ENCODE data around the gene VAMP8. TPM values are rescaled to one million over a fixed set of nuclear protein-coding genes. Genes with fewer than 3 reads are reported as not detected.
"Not testable (repeated sequence)": the region's sequence is repeated elsewhere in the genome, so short reads cannot be mapped to it uniquely, and the experiment has no call there.

The VAMP8 gene
- total and polyA plus RNA-seq, 2 donors: 133 to 433 TPM

DNA sequence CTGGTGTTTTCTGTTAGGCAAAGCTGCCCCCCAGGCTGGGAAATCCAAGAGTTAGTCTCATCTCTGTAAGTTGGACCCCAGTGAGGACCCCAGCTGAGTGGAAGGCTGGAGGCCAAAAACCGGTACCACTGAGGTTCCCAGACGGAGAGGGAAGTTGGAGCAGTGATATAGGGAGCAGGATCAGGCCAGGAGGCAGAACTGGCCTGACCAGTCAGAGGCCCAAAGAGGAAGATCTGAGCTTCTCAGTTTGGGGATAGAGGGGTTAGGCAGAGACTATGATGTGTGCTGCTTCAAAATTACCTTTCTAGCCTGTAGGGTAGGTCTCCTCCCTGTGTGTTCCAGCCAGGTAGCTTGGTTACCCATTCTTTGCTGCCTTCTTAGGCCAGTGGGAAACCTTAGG, 13.6 kb downstream of the VAMP8 start:
- Histone ChIP-seq H3K4me3 (ENCODE audit: low read length in 2 of 2) (no peak overlapping the region), H3K36me3 (ENCODE audit: control insufficient read depth in 2 of 2, insufficient read depth in 2 of 2, low read length in 1 of 2) (no peaks in the 10 kb centered on the region), H3K27ac (ENCODE audit: low read depth in 1 of 2, low read length in 1 of 2) (peak overlapping the region in 1 of 2 donors; percentile 46), H3K9me3 (ENCODE audit: control insufficient read depth in 2 of 2, insufficient read depth in 1 of 2, low read length in 1 of 2) (no peaks in the 10 kb centered on the region), H3K27me3 (ENCODE audit: control insufficient read depth in 2 of 2, insufficient read depth in 1 of 2, low read length in 1 of 2) (no peaks in the 10 kb centered on the region), H3K4me1 (ENCODE audit: control insufficient read depth in 2 of 2, insufficient read depth in 2 of 2, low read length in 2 of 2) (peaks cover 14 to 43% of the 10 kb centered on the region in 2 donors)
- DNase-seq (ENCODE audit: low read depth in 6 of 9, low spot score in 9 of 9): no peak
- 97% methylated on average over 2 of the region's 2 CpGs for WGBS

GRCh38 chr2:85591563-85591962, 14.2 kb downstream of the VAMP8 start:
- H3K4me3 ChIP-seq (ENCODE audit: low read length in 2 of 2): no peak overlapping the region
- no peak overlapping the region for H3K27ac ChIP-seq (ENCODE audit: low read depth in 1 of 2, low read length in 1 of 2)
- H3K36me3 ChIP-seq (ENCODE audit: control insufficient read depth in 2 of 2, insufficient read depth in 2 of 2, low read length in 1 of 2): peaks cover 0 to under 1% of the 10 kb centered on the region in 2 donors
- no peaks in the 10 kb centered on the region for H3K9me3 ChIP-seq (ENCODE audit: control insufficient read depth in 2 of 2, insufficient read depth in 1 of 2, low read length in 1 of 2)
- H3K27me3 ChIP-seq (ENCODE audit: control insufficient read depth in 2 of 2, insufficient read depth in 1 of 2, low read length in 1 of 2): no peaks in the 10 kb centered on the region
- peaks cover 19 to 48% of the 10 kb centered on the region in 2 donors for H3K4me1 ChIP-seq (ENCODE audit: control insufficient read depth in 2 of 2, insufficient read depth in 2 of 2, low read length in 2 of 2)
- WGBS: 94% methylated on average over 12 of the region's 12 CpGs
- no peak for DNase-seq (ENCODE audit: low read depth in 6 of 9, low spot score in 9 of 9)

GRCh38 chr2:85592299-85592698, 14.9 kb downstream of the VAMP8 start:
- H3K4me1 ChIP-seq (ENCODE audit: control insufficient read depth in 2 of 2, insufficient read depth in 2 of 2, low read length in 2 of 2): peaks cover 24 to 54% of the 10 kb centered on the region in 2 donors
- WGBS: 97% methylated on average over 9 of the region's 9 CpGs

DNA sequence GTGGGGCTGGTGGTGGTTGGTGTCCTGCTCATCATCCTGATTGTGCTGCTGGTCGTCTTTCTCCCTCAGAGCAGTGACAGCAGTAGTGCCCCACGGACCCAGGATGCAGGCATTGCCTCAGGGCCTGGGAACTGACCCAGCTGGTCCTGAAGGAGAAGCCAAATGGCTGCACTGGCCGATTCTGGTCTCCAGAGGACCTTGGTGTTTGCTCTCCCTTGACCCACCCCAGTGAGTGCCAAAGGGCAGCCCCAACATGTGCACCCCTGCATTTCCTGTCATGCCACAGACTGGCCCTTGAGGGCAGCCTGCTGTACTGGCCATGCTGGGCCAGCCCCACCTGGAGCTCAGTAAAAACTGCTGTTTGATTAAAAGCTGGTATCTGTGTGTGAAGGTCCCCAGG, 15.6 kb downstream of the VAMP8 start:
- WGBS: 91% methylated on average over 3 of the region's 3 CpGs
- DNase-seq (ENCODE audit: low read depth in 6 of 9, low spot score in 9 of 9): no peak
- Histone ChIP-seq H3K4me1 (ENCODE audit: control insufficient read depth in 2 of 2, insufficient read depth in 2 of 2, low read length in 2 of 2) (peaks cover 26 to 52% of the 10 kb centered on the region in 2 donors), H3K9me3 (ENCODE audit: control insufficient read depth in 2 of 2, insufficient read depth in 1 of 2, low read length in 1 of 2) (no peaks in the 10 kb centered on the region), H3K4me3 (ENCODE audit: low read length in 2 of 2) (no peak overlapping the region), H3K36me3 (ENCODE audit: control insufficient read depth in 2 of 2, insufficient read depth in 2 of 2, low read length in 1 of 2) (peaks cover 11 to 12% of the 10 kb centered on the region in 2 donors), H3K27ac (ENCODE audit: low read depth in 1 of 2, low read length in 1 of 2) (no peak overlapping the region), H3K27me3 (ENCODE audit: control insufficient read depth in 2 of 2, insufficient read depth in 1 of 2, low read length in 1 of 2) (no peaks in the 10 kb centered on the region)

More at GRCh38 chr2:85592299-85592698, 14.9 kb downstream of the VAMP8 start:
- H3K36me3 ChIP-seq (ENCODE audit: control insufficient read depth in 2 of 2, insufficient read depth in 2 of 2, low read length in 1 of 2); H3K27ac ChIP-seq (ENCODE audit: low read depth in 1 of 2, low read length in 1 of 2); H3K27me3 ChIP-seq (ENCODE audit: control insufficient read depth in 2 of 2, insufficient read depth in 1 of 2, low read length in 1 of 2); H3K4me3 ChIP-seq (ENCODE audit: low read length in 2 of 2); DNase-seq (ENCODE audit: low read depth in 6 of 9, low spot score in 9 of 9); H3K9me3 ChIP-seq (ENCODE audit: control insufficient read depth in 2 of 2, insufficient read depth in 1 of 2, low read length in 1 of 2): not testable (repeated sequence)

DNA sequence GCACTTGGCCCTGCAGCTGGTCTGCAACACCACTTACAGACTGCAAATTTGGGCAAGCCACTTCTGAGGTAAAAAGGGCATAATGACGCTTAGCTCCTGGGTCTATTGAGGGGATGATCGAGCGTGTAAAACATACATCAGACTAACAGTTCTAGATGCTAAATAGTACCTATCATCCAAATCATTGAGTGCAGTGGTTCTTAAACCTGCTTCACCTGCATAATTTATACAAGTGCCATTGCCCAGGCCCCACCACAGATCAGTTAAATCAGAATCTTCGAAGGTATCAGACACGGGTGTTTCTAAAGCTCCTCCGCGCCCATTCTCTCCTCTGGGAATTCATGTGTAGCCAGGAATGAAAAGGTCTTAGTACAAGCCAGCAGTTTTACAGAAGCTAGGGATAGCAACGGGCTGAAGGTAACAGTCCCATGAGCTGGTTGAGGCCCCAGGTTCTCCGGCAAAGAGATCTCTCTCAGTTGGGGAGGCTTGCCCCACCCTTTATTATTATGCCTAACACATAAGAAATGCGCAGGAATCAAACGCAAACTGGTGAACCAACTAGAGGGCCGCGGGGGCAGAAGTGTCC, 17.4 kb downstream of the VAMP8 start:
- Histone ChIP-seq H3K4me3 (ENCODE audit: low read length in 2 of 2) (peak overlapping the region; percentile 87 to 93), H3K9me3 (ENCODE audit: control insufficient read depth in 2 of 2, insufficient read depth in 1 of 2, low read length in 1 of 2) (no peaks in the 10 kb centered on the region), H3K27me3 (ENCODE audit: control insufficient read depth in 2 of 2, insufficient read depth in 1 of 2, low read length in 1 of 2) (no peaks in the 10 kb centered on the region), H3K4me1 (ENCODE audit: control insufficient read depth in 2 of 2, insufficient read depth in 2 of 2, low read length in 2 of 2) (peaks cover 20 to 48% of the 10 kb centered on the region in 2 donors), H3K36me3 (ENCODE audit: control insufficient read depth in 2 of 2, insufficient read depth in 2 of 2, low read length in 1 of 2) (peaks cover 21 to 25% of the 10 kb centered on the region in 2 donors), H3K27ac (ENCODE audit: low read depth in 1 of 2, low read length in 1 of 2) (peak overlapping the region; percentile 79 to 95)
- no peak for DNase-seq (ENCODE audit: low read depth in 6 of 9, low spot score in 9 of 9)
- WGBS: 23% methylated on average over 13 of the region's 13 CpGs

DNA sequence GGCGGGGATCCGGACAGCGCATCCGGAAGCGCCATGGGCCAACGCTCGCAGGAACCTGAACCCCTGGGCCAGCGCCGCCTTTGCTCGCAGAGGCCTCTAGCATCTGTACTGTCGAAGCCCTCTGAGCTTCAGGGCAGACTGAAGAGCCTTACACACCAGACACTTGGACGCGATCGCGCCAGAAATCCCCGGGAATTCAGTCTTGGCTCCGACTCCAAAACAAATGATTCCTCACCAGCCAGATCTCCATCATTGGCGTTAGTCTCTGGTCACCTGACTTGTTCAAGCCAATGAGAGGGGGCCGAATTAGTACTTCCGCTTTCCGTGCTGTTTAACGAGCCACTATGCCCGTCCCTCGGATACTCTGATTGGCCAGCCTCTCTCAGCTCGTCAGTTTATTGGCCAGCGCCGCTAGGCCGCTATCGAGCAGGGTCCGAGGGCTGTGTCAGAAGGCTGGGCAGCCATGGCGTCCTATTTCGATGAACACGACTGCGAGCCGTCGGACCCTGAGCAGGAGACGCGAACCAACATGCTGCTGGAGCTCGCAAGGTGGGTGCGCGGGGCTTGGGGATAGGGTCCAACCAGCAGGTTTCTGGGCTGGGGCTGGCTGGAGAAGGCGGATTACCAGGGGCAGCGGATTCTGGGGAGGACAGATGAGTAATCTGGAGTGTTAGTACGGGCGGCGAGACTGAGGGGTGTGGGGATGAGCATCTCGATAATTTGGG, 18.1 kb downstream of the VAMP8 start, which contains the start of gene RNF181:
TSS of gene RNF181 (plus strand) at position 445 of the 725 bp plus-strand sequence. CDS start at position 464, 19 bp downstream.
- H3K36me3 ChIP-seq (ENCODE audit: control insufficient read depth in 2 of 2, insufficient read depth in 2 of 2, low read length in 1 of 2): peaks cover 21 to 28% of the 10 kb centered on the region in 2 donors
- peaks cover 20 to 45% of the 10 kb centered on the region in 2 donors for H3K4me1 ChIP-seq (ENCODE audit: control insufficient read depth in 2 of 2, insufficient read depth in 2 of 2, low read length in 2 of 2)
- under 1% methylated on average over 47 of the region's 47 CpGs for WGBS
- no peaks in the 10 kb centered on the region for H3K9me3 ChIP-seq (ENCODE audit: control insufficient read depth in 2 of 2, insufficient read depth in 1 of 2, low read length in 1 of 2)
- H3K4me3 ChIP-seq (ENCODE audit: low read length in 2 of 2): peak within 1 kb of the TSS; percentile 87 to 93
- H3K27me3 ChIP-seq (ENCODE audit: control insufficient read depth in 2 of 2, insufficient read depth in 1 of 2, low read length in 1 of 2): no peaks in the 10 kb centered on the region
- peak; percentile 85 to 97 (median 92) for DNase-seq (ENCODE audit: low read depth in 6 of 9, low spot score in 9 of 9)
- H3K27ac ChIP-seq (ENCODE audit: low read depth in 1 of 2, low read length in 1 of 2): peak within 1 kb of the TSS; percentile 79 to 95

GRCh38 chr2:85596026-85596333, 18.6 kb downstream of the VAMP8 start:
- WGBS: 10% methylated on average over 10 of the region's 10 CpGs
- H3K4me1 ChIP-seq (ENCODE audit: control insufficient read depth in 2 of 2, insufficient read depth in 2 of 2, low read length in 2 of 2): peaks cover 20 to 42% of the 10 kb centered on the region in 2 donors
- no peaks in the 10 kb centered on the region for H3K9me3 ChIP-seq (ENCODE audit: control insufficient read depth in 2 of 2, insufficient read depth in 1 of 2, low read length in 1 of 2)

GRCh38 chr2:85596486-85597143, 19.2 kb downstream of the VAMP8 start:
- Histone ChIP-seq H3K9me3 (ENCODE audit: control insufficient read depth in 2 of 2, insufficient read depth in 1 of 2, low read length in 1 of 2) (no peaks in the 10 kb centered on the region), H3K4me1 (ENCODE audit: control insufficient read depth in 2 of 2, insufficient read depth in 2 of 2, low read length in 2 of 2) (peaks cover 20 to 37% of the 10 kb centered on the region in 2 donors), H3K4me3 (ENCODE audit: low read length in 2 of 2) (peak overlapping the region; percentile 87 to 93), H3K27ac (ENCODE audit: low read depth in 1 of 2, low read length in 1 of 2) (no peak overlapping the region), H3K36me3 (ENCODE audit: control insufficient read depth in 2 of 2, insufficient read depth in 2 of 2, low read length in 1 of 2) (peaks cover 21 to 28% of the 10 kb centered on the region in 2 donors), H3K27me3 (ENCODE audit: control insufficient read depth in 2 of 2, insufficient read depth in 1 of 2, low read length in 1 of 2) (peaks cover 2 to 6% of the 10 kb centered on the region in 2 donors)
- DNase-seq (ENCODE audit: low read depth in 6 of 9, low spot score in 9 of 9): no peak
- 83% methylated on average over 3 of the region's 3 CpGs for WGBS

More at GRCh38 chr2:85596026-85596333, 18.6 kb downstream of the VAMP8 start:
- Histone ChIP-seq H3K27me3 (ENCODE audit: control insufficient read depth in 2 of 2, insufficient read depth in 1 of 2, low read length in 1 of 2) (no peaks in the 10 kb centered on the region), H3K4me3 (ENCODE audit: low read length in 2 of 2) (peak overlapping the region; percentile 87 to 93), H3K27ac (ENCODE audit: low read depth in 1 of 2, low read length in 1 of 2) (peak overlapping the region; percentile 67 to 87), H3K36me3 (ENCODE audit: control insufficient read depth in 2 of 2, insufficient read depth in 2 of 2, low read length in 1 of 2) (peaks cover 21 to 28% of the 10 kb centered on the region in 2 donors)
- peak in 1 of 9 donors; percentile 33 for DNase-seq (ENCODE audit: low read depth in 6 of 9, low spot score in 9 of 9)

DNA sequence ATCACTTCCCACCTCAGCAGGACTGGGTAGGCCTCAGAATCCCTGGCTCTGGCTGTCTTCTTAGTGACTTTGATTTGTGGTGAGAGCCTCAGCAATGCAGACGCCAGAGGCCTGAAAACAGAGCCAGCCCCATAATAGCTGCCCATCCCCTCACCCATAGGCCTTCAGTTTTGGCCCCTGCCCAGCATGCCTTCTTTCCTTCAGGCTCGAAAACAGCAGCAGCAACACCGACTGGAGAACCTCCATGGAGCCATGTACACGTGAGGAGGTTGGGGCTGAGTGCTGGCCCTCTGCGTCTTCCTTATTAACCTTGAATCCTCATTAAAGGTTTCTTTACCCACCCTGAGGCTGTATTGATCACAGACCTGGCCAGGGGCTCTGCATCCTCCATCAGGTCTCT, 19.9 kb downstream of the VAMP8 start:
- 98% methylated on average over 5 of the region's 5 CpGs for WGBS
- peaks cover 23 to 42% of the 10 kb centered on the region in 2 donors for H3K4me1 ChIP-seq (ENCODE audit: control insufficient read depth in 2 of 2, insufficient read depth in 2 of 2, low read length in 2 of 2)

More for the DNA sequence above, 19.9 kb downstream of the VAMP8 start:
- H3K9me3 ChIP-seq (ENCODE audit: control insufficient read depth in 2 of 2, insufficient read depth in 1 of 2, low read length in 1 of 2): no peaks in the 10 kb centered on the region
- no peak for DNase-seq (ENCODE audit: low read depth in 6 of 9, low spot score in 9 of 9)
- peaks cover 21 to 28% of the 10 kb centered on the region in 2 donors for H3K36me3 ChIP-seq (ENCODE audit: control insufficient read depth in 2 of 2, insufficient read depth in 2 of 2, low read length in 1 of 2)
- peaks cover 7 to 12% of the 10 kb centered on the region in 2 donors for H3K27me3 ChIP-seq (ENCODE audit: control insufficient read depth in 2 of 2, insufficient read depth in 1 of 2, low read length in 1 of 2)
- no peak overlapping the region for H3K27ac ChIP-seq (ENCODE audit: low read depth in 1 of 2, low read length in 1 of 2)
- H3K4me3 ChIP-seq (ENCODE audit: low read length in 2 of 2): no peak overlapping the region
